H9 (cell line): Measurements from ENCODE around the gene PLA2G12B. TPM values are rescaled to one million over a fixed set of nuclear protein-coding genes. Genes with fewer than 3 reads are reported as not detected.

Experiments used
- DNase-seq: peaks from one replicate; pipeline ENCODE4 v3.0.0-alpha.2; 2017
- H2AFZ ChIP-seq: one replicate; pipeline ENCODE4 v1.6.1; 2013; ENCODE audit warnings: mild to moderate bottlenecking, low read length, control low read depth, moderate library complexity
- H2AK5ac ChIP-seq: 2 replicates; pipeline ENCODE4 v1.6.1; 2013; ENCODE audit warnings: low read length, control low read depth, mixed read lengths; ENCODE audit not compliant: insufficient read length
- H2BK120ac ChIP-seq: one replicate; pipeline ENCODE4 v1.6.1; 2013; ENCODE audit warnings: low read depth, mild to moderate bottlenecking, low read length, control low read depth, inconsistent platforms; ENCODE audit not compliant: poor library complexity, severe bottlenecking
- H2BK12ac ChIP-seq: 2 replicates; pipeline ENCODE4 v1.6.1; 2013; ENCODE audit warnings: low read length, control low read depth, mixed read lengths, low read depth; ENCODE audit not compliant: insufficient read length
- H2BK15ac ChIP-seq: 2 replicates; pipeline ENCODE4 v1.6.1; 2013; ENCODE audit warnings: low read depth, low read length, control low read depth
- H2BK20ac ChIP-seq: one replicate; pipeline ENCODE4 v1.6.1; 2013; ENCODE audit warnings: low read depth, mild to moderate bottlenecking, low read length, control low read depth, inconsistent platforms; ENCODE audit not compliant: poor library complexity, severe bottlenecking
- H2BK5ac ChIP-seq: 2 replicates; pipeline ENCODE4 v1.6.1; 2013; ENCODE audit warnings: low read length, control low read depth, mixed read lengths; ENCODE audit not compliant: insufficient read length
- H3K14ac ChIP-seq: 2 replicates; pipeline ENCODE4 v1.6.1; 2013; ENCODE audit warnings: low read length, control low read depth; ENCODE audit not compliant: insufficient read depth
- H3K18ac ChIP-seq: 2 replicates; pipeline ENCODE4 v1.6.1; 2013; ENCODE audit warnings: low read depth, mild to moderate bottlenecking, mixed read lengths, low read length, control low read depth; ENCODE audit not compliant: insufficient read length
- H3K23ac ChIP-seq: 2 replicates; pipeline ENCODE4 v1.6.1; 2013; ENCODE audit warnings: low read length, control low read depth, mixed read lengths, low read depth; ENCODE audit not compliant: insufficient read length
- H3K23me2 ChIP-seq: 2 replicates; pipeline ENCODE4 v1.6.1; 2013; ENCODE audit warnings: low read depth, mild to moderate bottlenecking, mixed read lengths, low read length, control low read depth; ENCODE audit not compliant: insufficient read length, poor library complexity, severe bottlenecking
- H3K27ac ChIP-seq: 2 replicates; pipeline ENCODE4 v1.5.1; 2013; ENCODE audit warnings: low read length, control low read depth, mixed read lengths, low read depth; ENCODE audit not compliant: insufficient read length
- H3K27me3 ChIP-seq: 2 replicates; pipeline ENCODE4 v1.6.1; 2013; ENCODE audit warnings: low read length, control low read depth, inconsistent platforms; ENCODE audit not compliant: insufficient read depth
- H3K4ac ChIP-seq: 2 replicates; pipeline ENCODE4 v1.6.1; 2013; ENCODE audit warnings: low read depth, mild to moderate bottlenecking, control low read depth, inconsistent platforms, low read length, moderate library complexity
- H3K4me1 ChIP-seq: 2 replicates; pipeline ENCODE4 v1.6.1; 2013; ENCODE audit warnings: low read length, control low read depth, inconsistent platforms; ENCODE audit not compliant: insufficient read depth
- H3K4me2 ChIP-seq: 2 replicates; pipeline ENCODE4 v1.6.1; 2013; ENCODE audit warnings: low read length, control low read depth, mixed read lengths; ENCODE audit not compliant: insufficient read length, insufficient read depth
- H3K56ac ChIP-seq: 2 replicates; pipeline ENCODE4 v1.6.1; 2013; ENCODE audit warnings: low read depth, mild to moderate bottlenecking, mixed read lengths, low read length, control low read depth; ENCODE audit not compliant: insufficient read length
- H3K79me1 ChIP-seq: 2 replicates; pipeline ENCODE4 v1.6.1; 2013; ENCODE audit warnings: low read depth, mild to moderate bottlenecking, moderate library complexity, low read length, control low read depth, inconsistent platforms; ENCODE audit not compliant: insufficient read depth, poor library complexity, severe bottlenecking
- H3K79me2 ChIP-seq: 2 replicates; pipeline ENCODE4 v1.6.1; 2013; ENCODE audit warnings: low read length, control low read depth, inconsistent platforms; ENCODE audit not compliant: insufficient read depth
- H3K9ac ChIP-seq: 2 replicates; pipeline ENCODE4 v1.6.1; 2013; ENCODE audit warnings: low read length, control low read depth, mixed read lengths; ENCODE audit not compliant: insufficient read length; ENCODE audit errors: extremely low read depth
- H3K9me3 ChIP-seq: one replicate; pipeline ENCODE4 v1.6.1; 2013; ENCODE audit warnings: low read depth, low read length, inconsistent platforms; ENCODE audit not compliant: control insufficient read depth
- H3T11ph ChIP-seq: one replicate; pipeline ENCODE4 v1.6.1; 2013; ENCODE audit warnings: mild to moderate bottlenecking, low read length, control low read depth, inconsistent platforms
- H4K20me1 ChIP-seq: one replicate; pipeline ENCODE4 v1.6.1; 2013; ENCODE audit not compliant: control insufficient read depth, insufficient read length, insufficient read depth
- H4K5ac ChIP-seq: 2 replicates; pipeline ENCODE4 v1.6.1; 2013; ENCODE audit warnings: low read depth, mild to moderate bottlenecking, mixed read lengths, low read length, control low read depth; ENCODE audit not compliant: insufficient read length
- H4K8ac ChIP-seq: replicated peaks from 2 replicates; pipeline ENCODE4 v1.6.1; 2013; ENCODE audit warnings: low read length, control low read depth, mixed read lengths, low read depth; ENCODE audit not compliant: insufficient read length
- H4K91ac ChIP-seq: 2 replicates; pipeline ENCODE4 v1.6.1; 2013; ENCODE audit warnings: low read depth, mild to moderate bottlenecking, moderate library complexity, mixed read lengths, low read length, control low read depth; ENCODE audit not compliant: insufficient read length
- H3K27ac Mint-ChIP-seq, 3 experiments: 2 replicates in 2 of 3; 3 replicates in 1 of 3; pipeline ENCODE4 v1.8.0; 2020 to 2021; ENCODE audit warnings: mixed read lengths in 3 of 3, mild to moderate bottlenecking in 1 of 3, moderate library complexity in 1 of 3
- H3K27me3 Mint-ChIP-seq: 2 replicates; pipeline ENCODE4 v1.8.0; 2021; ENCODE audit warnings: low read depth, mild to moderate bottlenecking, moderate library complexity, mixed read lengths
- H3K36me3 Mint-ChIP-seq, 3 experiments: 2 replicates in 2 of 3; 3 replicates in 1 of 3; pipeline ENCODE4 v1.8.0; 2020 to 2021; ENCODE audit warnings: low read depth in 3 of 3, mixed read lengths in 3 of 3; ENCODE audit not compliant: insufficient read depth in 1 of 3
- H3K4me1 Mint-ChIP-seq, 2 experiments: 2 replicates each; pipeline ENCODE4 v1.8.0; 2020; ENCODE audit warnings: mixed read lengths in 2 of 2
- H3K4me3 Mint-ChIP-seq, 2 experiments: 2 replicates in 1 of 2; 3 replicates in 1 of 2; pipeline ENCODE4 v1.8.0; 2020 to 2021; ENCODE audit warnings: mild to moderate bottlenecking in 2 of 2, mixed read lengths in 2 of 2, moderate library complexity in 1 of 2
- H3K9me3 Mint-ChIP-seq, 2 experiments: 2 replicates in 1 of 2; 3 replicates in 1 of 2; pipeline ENCODE4 v1.8.0; 2020; ENCODE audit warnings: mild to moderate bottlenecking in 2 of 2, mixed read lengths in 2 of 2, moderate library complexity in 1 of 2
- WGBS: extraction: QIAGEN DNeasy Blood & Tissue Kit; methylation state at CpG from one replicate; pipeline ENCODE4 v1.1.7; 2013; ENCODE audit warnings: missing lambda C conversion rate, low lambda C conversion rate, mixed read lengths; ENCODE audit not compliant: insufficient read length; ENCODE audit errors: extremely low coverage; 5-methylcytosine and 5-hydroxymethylcytosine counted together
- total RNA-seq: library from RNA; stranded (reverse); gene quantifications from 2 replicates; pipeline ENCODE4 v1.2.1, GENCODE V29; 2021
- TF ChIP-seq, protein P1 (sequence below): fragments of 200-600 bp; sonication (generic); conservative IDR thresholded peaks from 3 replicates; pipeline ENCODE4 v1.8.0; 2021; ENCODE audit warnings: antibody characterized with exemption, mild to moderate bottlenecking

The PLA2G12B gene
- total RNA-seq, 1 experiment from 2014 or later: not detected

- H2AK5ac ChIP-seq: no peak overlapping the region
- no peak overlapping the region for H3K4me2 ChIP-seq
- Mint-ChIP-seq H3K27me3 (no peaks in the 10 kb centered on the region), H3K4me3 (no peak overlapping the region), H3K9me3 (no peaks in the 10 kb centered on the region), H3K27ac (no peak overlapping the region), H3K4me1 (peaks cover 0 to 4% of the 10 kb centered on the region in 2 experiments; a peak in 3 of 4 replicates), H3K36me3 (no peaks in the 10 kb centered on the region)
- H3K4ac ChIP-seq: no peak overlapping the region
- no peak for DNase-seq
- H3K79me2 ChIP-seq: no peaks in the 10 kb centered on the region
- TF ChIP-seq, protein P1, sequence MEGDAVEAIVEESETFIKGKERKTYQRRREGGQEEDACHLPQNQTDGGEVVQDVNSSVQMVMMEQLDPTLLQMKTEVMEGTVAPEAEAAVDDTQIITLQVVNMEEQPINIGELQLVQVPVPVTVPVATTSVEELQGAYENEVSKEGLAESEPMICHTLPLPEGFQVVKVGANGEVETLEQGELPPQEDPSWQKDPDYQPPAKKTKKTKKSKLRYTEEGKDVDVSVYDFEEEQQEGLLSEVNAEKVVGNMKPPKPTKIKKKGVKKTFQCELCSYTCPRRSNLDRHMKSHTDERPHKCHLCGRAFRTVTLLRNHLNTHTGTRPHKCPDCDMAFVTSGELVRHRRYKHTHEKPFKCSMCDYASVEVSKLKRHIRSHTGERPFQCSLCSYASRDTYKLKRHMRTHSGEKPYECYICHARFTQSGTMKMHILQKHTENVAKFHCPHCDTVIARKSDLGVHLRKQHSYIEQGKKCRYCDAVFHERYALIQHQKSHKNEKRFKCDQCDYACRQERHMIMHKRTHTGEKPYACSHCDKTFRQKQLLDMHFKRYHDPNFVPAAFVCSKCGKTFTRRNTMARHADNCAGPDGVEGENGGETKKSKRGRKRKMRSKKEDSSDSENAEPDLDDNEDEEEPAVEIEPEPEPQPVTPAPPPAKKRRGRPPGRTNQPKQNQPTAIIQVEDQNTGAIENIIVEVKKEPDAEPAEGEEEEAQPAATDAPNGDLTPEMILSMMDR: no peak
- H2BK15ac ChIP-seq: no peak overlapping the region
- H4K20me1 ChIP-seq: no peaks in the 10 kb centered on the region
- no peak overlapping the region for H2BK120ac ChIP-seq
- no peak overlapping the region for H3K27ac ChIP-seq
- H3K79me1 ChIP-seq: no peaks in the 10 kb centered on the region
- no peak overlapping the region for H3T11ph ChIP-seq
- H4K5ac ChIP-seq: no peak overlapping the region
- H4K91ac ChIP-seq: no peak overlapping the region
- H3K23ac ChIP-seq: no peak overlapping the region
- no peak overlapping the region for H3K14ac ChIP-seq
- H2AFZ ChIP-seq: no peak overlapping the region
- no peaks in the 10 kb centered on the region for H3K23me2 ChIP-seq
- H3K18ac ChIP-seq: no peak overlapping the region
- no peak overlapping the region for H3K9ac ChIP-seq
- no CpG with 5 or more reads among the region's 2 CpGs for WGBS
- no peak overlapping the region for H4K8ac ChIP-seq
- no peaks in the 10 kb centered on the region; the same call in 1 of the 2 replicates for H3K4me1 ChIP-seq
- H3K9me3 ChIP-seq: no peaks in the 10 kb centered on the region
- no peak overlapping the region for H2BK20ac ChIP-seq
- H3K27me3 ChIP-seq: no peaks in the 10 kb centered on the region; the same call in 1 of the 2 replicates
- H2BK5ac ChIP-seq: no peak overlapping the region
- no peak overlapping the region for H2BK12ac ChIP-seq
- no peak overlapping the region for H3K56ac ChIP-seq
Observed at GRCh38 chr10:72943498-72944234, 10.9 kb downstream of the PLA2G12B start.
